ENCODE data around the gene NDUFV1. TPM values are rescaled to one million over a fixed set of nuclear protein-coding genes. Genes with fewer than 3 reads are reported as not detected.

The NDUFV1 gene
- total and polyA plus RNA-seq, 2 of the 4 experiments (the other 2 are of a cell fraction) = 120 to 133 TPM

GRCh38 chr11:67577951-67578350, 28.8 kb upstream of the NDUFV1 start:
- Histone ChIP-seq H3K9me1 (ENCODE audit: insufficient read depth, low read length) (peaks cover 4% of the 10 kb centered on the region; the same call in 1 of the 2 replicates), H2BK5ac (ENCODE audit: low read depth, low read length, poor library complexity, severe bottlenecking) (no peak overlapping the region), H2BK120ac (ENCODE audit: low read depth, low read length) (no peak overlapping the region), H2BK15ac (ENCODE audit: low read depth, low read length) (no peak overlapping the region), H2AFZ (replicated peaks; ENCODE audit: low read length, poor library complexity) (peak overlapping the region; percentile 14), H3K36me3 (ENCODE audit: control insufficient read depth, insufficient read depth, low read length) (no peaks in the 10 kb centered on the region), H3K4ac (ENCODE audit: low read depth, low read length) (no peak overlapping the region), H3K9me3 (ENCODE audit: control insufficient read depth, insufficient read depth, low read length) (no peaks in the 10 kb centered on the region), H3K9ac (ENCODE audit: low read depth, low read length) (no peak overlapping the region), H2BK20ac (ENCODE audit: low read depth, low read length) (no peak overlapping the region), H3K4me2 (ENCODE audit: low read depth, low read length) (no peak overlapping the region), H4K5ac (ENCODE audit: low read depth, low read length) (no peak overlapping the region), H4K20me1 (ENCODE audit: insufficient read depth, low read length) (no peaks in the 10 kb centered on the region), H3K14ac (replicated peaks; ENCODE audit: low read depth, low read length) (no peak overlapping the region), H4K8ac (ENCODE audit: low read depth in 2 of 2, low read length in 2 of 2) (no peak overlapping the region), H3K4me3 (ENCODE audit: insufficient read depth, low read depth, low read length) (no peak overlapping the region), H3K18ac (ENCODE audit: low read depth, low read length) (no peak overlapping the region), H3K4me1 (ENCODE audit: control insufficient read depth, insufficient read depth, low read length) (peaks cover 3% of the 10 kb centered on the region; the same call in 1 of the 2 replicates), H3K23ac (ENCODE audit: low read depth, low read length) (no peak overlapping the region), H4K91ac (ENCODE audit: insufficient read depth, low read depth, low read length) (no peak overlapping the region), H3K56ac (ENCODE audit: extremely low read depth, insufficient read depth, low read length) (no peak overlapping the region), H3K79me1 (ENCODE audit: low read depth in 1 of 2, low read length in 2 of 2) (peaks cover 0 to 5% of the 10 kb centered on the region in 2 experiments; a peak in 2 of 4 replicates), H2AK9ac (replicated peaks; ENCODE audit: low read depth, low read length, poor library complexity) (no peak overlapping the region), H3K27me3 (ENCODE audit: control insufficient read depth, insufficient read depth, low read length) (peaks cover 40% of the 10 kb centered on the region), H2AK5ac (ENCODE audit: low read depth, low read length) (no peak overlapping the region), H3K27ac (ENCODE audit: insufficient read depth, low read length) (no peak overlapping the region)
- POLR2A ChIA-PET (ENCODE audit: unreplicated experiment) = no interaction called here
- no peak for ATAC-seq (ENCODE audit: low read depth)
- dilution Hi-C loops (cut with HindIII; ENCODE audit: low sequenced_read_pairs, unreplicated experiment) = no loop called here
- CTCF ChIA-PET = no interaction called here
- intact Hi-C loops (cut with micrococcal nuclease) = no loop called here
- WGBS, 2 experiments (ENCODE audit: extremely low coverage in 2 of 2, insufficient read length in 1 of 2) = 76% methylated on average over 6 of the region's 6 CpGs; no CpG with 5 or more reads in 1 of the 2 experiments
- in situ Hi-C loops (cut with MboI; ENCODE audit: low sequenced_read_pairs) = no loop called here
- TF ChIP-seq CHD1 (IDR thresholded peaks at IDR 0.05; ENCODE audit: low read depth, low read length) (no peak), RFX5 (IDR thresholded peaks at IDR 0.05; ENCODE audit: low read depth, low read length) (no peak), FOS (IDR thresholded peaks at IDR 0.05; ENCODE audit: low read depth, low read length) (no peak), MXI1 (IDR thresholded peaks at IDR 0.05; ENCODE audit: borderline replicate concordance, low read depth, low read length) (no peak), MAZ (IDR thresholded peaks at IDR 0.05; ENCODE audit: borderline replicate concordance, low read depth, low read length) (no peak), SMC3 (IDR thresholded peaks at IDR 0.05; ENCODE audit: low read depth, low read length) (no peak), POLR2A (IDR thresholded peaks at IDR 0.05; ENCODE audit: low read depth, low read length) (no peak), RAD21 (IDR thresholded peaks at IDR 0.05; ENCODE audit: low read length) (no peak), CTCF (conservative IDR thresholded peaks at IDR 0.05; ENCODE audit: low read depth, low read length) (no peak), RCOR1 (IDR thresholded peaks at IDR 0.05; ENCODE audit: insufficient replicate concordance, low read length) (no peak), CEBPB (IDR thresholded peaks at IDR 0.05; ENCODE audit: low read depth, low read length) (no peak), NFE2L2 (IDR thresholded peaks at IDR 0.05; ENCODE audit: low read depth, low read length) (no peak), BHLHE40 (IDR thresholded peaks at IDR 0.05; ENCODE audit: low read depth, low read length) (no peak), MAFK (IDR thresholded peaks at IDR 0.05; ENCODE audit: low read depth, low read length) (no peak), USF2 (IDR thresholded peaks at IDR 0.05; ENCODE audit: low read depth, low read length) (no peak)
- TF ChIP-seq, protein P1, sequence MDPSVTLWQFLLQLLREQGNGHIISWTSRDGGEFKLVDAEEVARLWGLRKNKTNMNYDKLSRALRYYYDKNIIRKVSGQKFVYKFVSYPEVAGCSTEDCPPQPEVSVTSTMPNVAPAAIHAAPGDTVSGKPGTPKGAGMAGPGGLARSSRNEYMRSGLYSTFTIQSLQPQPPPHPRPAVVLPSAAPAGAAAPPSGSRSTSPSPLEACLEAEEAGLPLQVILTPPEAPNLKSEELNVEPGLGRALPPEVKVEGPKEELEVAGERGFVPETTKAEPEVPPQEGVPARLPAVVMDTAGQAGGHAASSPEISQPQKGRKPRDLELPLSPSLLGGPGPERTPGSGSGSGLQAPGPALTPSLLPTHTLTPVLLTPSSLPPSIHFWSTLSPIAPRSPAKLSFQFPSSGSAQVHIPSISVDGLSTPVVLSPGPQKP (IDR thresholded peaks at IDR 0.05; ENCODE audit: borderline replicate concordance, low read depth, low read length) = no peak
- BruUV-seq (replicated peaks) = no TSS peak
- no peak for DNase-seq
